Nephron (organoid): ENCODE measurements around the gene WDR27.

ENCODE experiments used
- H3K27ac Mint-ChIP-seq, 3 experiments: 2 replicates each; pipeline ENCODE4 v1.8.0; 2020; ENCODE audit warnings: mixed read lengths in 3 of 3, mild to moderate bottlenecking in 2 of 3, moderate library complexity in 1 of 3
- H3K27me3 Mint-ChIP-seq: 2 replicates; pipeline ENCODE4 v1.8.0; 2021; ENCODE audit warnings: low read depth, mild to moderate bottlenecking, moderate library complexity, mixed read lengths
- H3K36me3 Mint-ChIP-seq: 2 replicates; pipeline ENCODE4 v1.8.0; 2020; ENCODE audit warnings: low read depth, mixed read lengths
- H3K4me1 Mint-ChIP-seq: 2 replicates; pipeline ENCODE4 v1.8.0; 2020; ENCODE audit warnings: mixed read lengths
- H3K4me3 Mint-ChIP-seq, 3 experiments: 2 replicates each; pipeline ENCODE4 v1.8.0; 2020; ENCODE audit warnings: mild to moderate bottlenecking in 3 of 3, mixed read lengths in 3 of 3, moderate library complexity in 2 of 3
- H3K9me3 Mint-ChIP-seq: 2 replicates; pipeline ENCODE4 v1.8.0; 2020; ENCODE audit warnings: mixed read lengths
- TF ChIP-seq, protein P1 (sequence below), 3 experiments: fragments of 200-600 bp; sonication (generic); IDR thresholded peaks; one replicate each; pipeline ENCODE4 v1.5.0; 2021; ENCODE audit warnings: antibody characterized with exemption in 3 of 3; ENCODE audit not compliant: unreplicated experiment in 3 of 3

WDR27 gene

GRCh38 chr6:169701954-169702839, at the start of gene WDR27, which contains the start of gene C6orf120:
Gene WDR27, minus strand, starts transcription at chr6:169702029. Its CDS starts 13,024 bp downstream, at chr6:169689005.
Gene C6orf120, plus strand, starts transcription at chr6:169702126. Its CDS starts 334 bp downstream, at chr6:169702460.
- H3K4me3 Mint-ChIP-seq, result peak within 1 kb of the TSS; percentile 96 to 98 (median 96)
- H3K27me3 Mint-ChIP-seq, result no peaks in the 10 kb centered on the region
- peak within 1 kb of the TSS; percentile 70 to 96 (median 93) for H3K27ac Mint-ChIP-seq
- H3K9me3 Mint-ChIP-seq, result no peaks in the 10 kb centered on the region
- TF ChIP-seq, protein P1, sequence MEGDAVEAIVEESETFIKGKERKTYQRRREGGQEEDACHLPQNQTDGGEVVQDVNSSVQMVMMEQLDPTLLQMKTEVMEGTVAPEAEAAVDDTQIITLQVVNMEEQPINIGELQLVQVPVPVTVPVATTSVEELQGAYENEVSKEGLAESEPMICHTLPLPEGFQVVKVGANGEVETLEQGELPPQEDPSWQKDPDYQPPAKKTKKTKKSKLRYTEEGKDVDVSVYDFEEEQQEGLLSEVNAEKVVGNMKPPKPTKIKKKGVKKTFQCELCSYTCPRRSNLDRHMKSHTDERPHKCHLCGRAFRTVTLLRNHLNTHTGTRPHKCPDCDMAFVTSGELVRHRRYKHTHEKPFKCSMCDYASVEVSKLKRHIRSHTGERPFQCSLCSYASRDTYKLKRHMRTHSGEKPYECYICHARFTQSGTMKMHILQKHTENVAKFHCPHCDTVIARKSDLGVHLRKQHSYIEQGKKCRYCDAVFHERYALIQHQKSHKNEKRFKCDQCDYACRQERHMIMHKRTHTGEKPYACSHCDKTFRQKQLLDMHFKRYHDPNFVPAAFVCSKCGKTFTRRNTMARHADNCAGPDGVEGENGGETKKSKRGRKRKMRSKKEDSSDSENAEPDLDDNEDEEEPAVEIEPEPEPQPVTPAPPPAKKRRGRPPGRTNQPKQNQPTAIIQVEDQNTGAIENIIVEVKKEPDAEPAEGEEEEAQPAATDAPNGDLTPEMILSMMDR (IDR thresholded peaks at IDR 0.05; ENCODE audit: unreplicated experiment in 3 of 3), result no peak
- peaks cover 24% of the 10 kb centered on the region for H3K36me3 Mint-ChIP-seq
- H3K4me1 Mint-ChIP-seq, result peaks cover 50% of the 10 kb centered on the region

GRCh38 chr6:169746556-169746955, 44.7 kb upstream of the WDR27 start:
- no peak overlapping the region for H3K4me3 Mint-ChIP-seq
- H3K9me3 Mint-ChIP-seq, result peaks cover 23% of the 10 kb centered on the region
- TF ChIP-seq, protein P1 (IDR thresholded peaks at IDR 0.05; ENCODE audit: unreplicated experiment in 3 of 3), result no peak
- peaks cover 15% of the 10 kb centered on the region for H3K36me3 Mint-ChIP-seq
- no peak overlapping the region for H3K27ac Mint-ChIP-seq
- no peaks in the 10 kb centered on the region for H3K27me3 Mint-ChIP-seq
- H3K4me1 Mint-ChIP-seq, result peaks cover 17% of the 10 kb centered on the region

- H3K36me3 Mint-ChIP-seq, result peaks cover 15% of the 10 kb centered on the region
- no peaks in the 10 kb centered on the region for H3K27me3 Mint-ChIP-seq
- H3K4me3 Mint-ChIP-seq, result no peak overlapping the region
- TF ChIP-seq, protein P1 (IDR thresholded peaks at IDR 0.05; ENCODE audit: unreplicated experiment in 3 of 3), result no peak
- H3K9me3 Mint-ChIP-seq, result peaks cover 23% of the 10 kb centered on the region
- H3K27ac Mint-ChIP-seq, result no peak overlapping the region
- peaks cover 7% of the 10 kb centered on the region for H3K4me1 Mint-ChIP-seq
Measured at GRCh38 chr6:169745405-169745804, 43.6 kb upstream of the WDR27 start.

- no peaks in the 10 kb centered on the region for H3K27me3 Mint-ChIP-seq
- TF ChIP-seq, protein P1 (IDR thresholded peaks at IDR 0.05; ENCODE audit: unreplicated experiment in 3 of 3), result no peak
- peaks cover 13% of the 10 kb centered on the region for H3K4me1 Mint-ChIP-seq
- H3K9me3 Mint-ChIP-seq, result peaks cover 13% of the 10 kb centered on the region
- H3K27ac Mint-ChIP-seq, result no peak overlapping the region
- H3K36me3 Mint-ChIP-seq, result no peaks in the 10 kb centered on the region
- H3K4me3 Mint-ChIP-seq, result no peak overlapping the region
Measured at GRCh38 chr6:169741344-169741743, 39.5 kb upstream of the WDR27 start.

GRCh38 chr6:169738976-169739529, 37.2 kb upstream of the WDR27 start:
- no peak overlapping the region for H3K4me3 Mint-ChIP-seq
- H3K9me3 Mint-ChIP-seq, result peaks cover 8% of the 10 kb centered on the region
- H3K27ac Mint-ChIP-seq, result peak overlapping the region; percentile 40 to 86 (median 45)
- H3K36me3 Mint-ChIP-seq, result no peaks in the 10 kb centered on the region
- no peaks in the 10 kb centered on the region for H3K27me3 Mint-ChIP-seq
- TF ChIP-seq, protein P1 (IDR thresholded peaks at IDR 0.05; ENCODE audit: unreplicated experiment in 3 of 3), result no peak
- peaks cover 13% of the 10 kb centered on the region for H3K4me1 Mint-ChIP-seq
